Measurements from ENCODE around the gene TREML1.

The TREML1 gene

GRCh38 chr6:41177695-41178094, 23.5 kb upstream of the TREML1 start:
- DNase-seq, result no peak

- DNase-seq, result no peak
These were observed 23.1 kb upstream of the TREML1 start for GRCh38 chr6:41177287-41177686.

GRCh38 chr6:41176189-41176588, 22.0 kb upstream of the TREML1 start:
- no peak for DNase-seq

GRCh38 chr6:41175084-41175483, 20.9 kb upstream of the TREML1 start:
- no peak for DNase-seq

- DNase-seq, result no peak
These were observed 20.5 kb upstream of the TREML1 start for GRCh38 chr6:41174610-41175009.

GRCh38 chr6:41171908-41172307, 17.8 kb upstream of the TREML1 start:
- no peak for DNase-seq

GRCh38 chr6:41170547-41171160, 16.5 kb upstream of the TREML1 start:
- no peak for DNase-seq

GRCh38 chr6:41167173-41167963, 13.2 kb upstream of the TREML1 start:
- peak; percentile 24 for DNase-seq

GRCh38 chr6:41164551-41165120, 10.5 kb upstream of the TREML1 start:
- no peak for DNase-seq

- no peak for DNase-seq
These were observed 9.2 kb upstream of the TREML1 start for GRCh38 chr6:41163419-41163717.

GRCh38 chr6:41162687-41163418, 8.7 kb upstream of the TREML1 start, which contains the start of gene TREM2:
Gene TREM2, minus strand, starts transcription at chr6:41163116. Its CDS starts 34 bp downstream, at chr6:41163082.
- DNase-seq, result no peak

- no peak for DNase-seq
These were observed 7.9 kb upstream of the TREML1 start for GRCh38 chr6:41161851-41162552.

GRCh38 chr6:41161380-41161779, 7.2 kb upstream of the TREML1 start:
- no peak for DNase-seq

GRCh38 chr6:41160933-41161332, 6.8 kb upstream of the TREML1 start:
- DNase-seq, result no peak

- no peak for DNase-seq
These were observed 5.4 kb upstream of the TREML1 start for GRCh38 chr6:41159415-41160082.

- DNase-seq, result no peak
These were observed 3.2 kb upstream of the TREML1 start for GRCh38 chr6:41157323-41157722.

- DNase-seq, result no peak
These were observed 2.6 kb upstream of the TREML1 start for GRCh38 chr6:41156771-41157170.

- DNase-seq, result no peak
These were observed 1.9 kb upstream of the TREML1 start for GRCh38 chr6:41156001-41156400.

GRCh38 chr6:41155132-41155805, 1.1 kb upstream of the TREML1 start:
- DNase-seq, result no peak

- no peak for DNase-seq
These were observed 696 bp downstream of the TREML1 start for GRCh38 chr6:41153451-41153850.

GRCh38 chr6:41150671-41151070, 3.5 kb downstream of the TREML1 start:
- no peak for DNase-seq

- DNase-seq, result no peak
These were observed 6.2 kb downstream of the TREML1 start for GRCh38 chr6:41147917-41148316.
